Thoracic aorta (tissue), 2 donors: Measurements from ENCODE around the gene IGF2. TPM values are rescaled to one million over a fixed set of nuclear protein-coding genes. Genes with fewer than 3 reads are reported as not detected.

Experiments
- ATAC-seq: fragments of 150-250 bp; one replicate; pipeline ENCODE4 v1.8.0; 2017; ENCODE audit warnings: low read depth; ENCODE audit not compliant: insufficient number of reproducible peaks, low FRiP score
- DNase-seq: peaks from one replicate; pipeline ENCODE4 v3.0.0-alpha.2; 2020; ENCODE audit warnings: low spot score
- H3K27ac ChIP-seq, 2 donors: fragments of 200-600 bp; sonication (generic); 1 replicate in 1 of 2; 2 replicates in 1 of 2; pipeline ENCODE4 v1.5.1; 2016; ENCODE audit warnings: mild to moderate bottlenecking in 2 of 2, moderate library complexity in 2 of 2
- H3K27me3 ChIP-seq: fragments of 200-600 bp; sonication (generic); replicated peaks from 2 replicates; pipeline ENCODE4 v1.6.0; 2016; ENCODE audit warnings: mild to moderate bottlenecking; ENCODE audit not compliant: insufficient read depth
- H3K36me3 ChIP-seq: fragments of 200-600 bp; sonication (generic); one replicate; pipeline ENCODE4 v1.5.1; 2016
- H3K4me1 ChIP-seq, 2 donors: fragments of 200-600 bp; sonication (generic); 1 replicate in 1 of 2; 2 replicates in 1 of 2; pipeline versions ENCODE4 v1.5.1 to v1.6.0; 2016; ENCODE audit warnings: low read depth in 2 of 2, mild to moderate bottlenecking in 1 of 2; ENCODE audit not compliant: control insufficient read depth in 1 of 2
- H3K4me3 ChIP-seq: fragments of 200-600 bp; sonication (generic); 2 replicates; pipeline ENCODE4 v1.5.1; 2016; ENCODE audit warnings: mild to moderate bottlenecking
- H3K9me3 ChIP-seq: fragments of 200-600 bp; sonication (generic); 2 replicates; pipeline ENCODE4 v1.5.1; 2016
- CTCF ChIP-seq: fragments of 200-600 bp; sonication (generic); IDR thresholded peaks from one replicate; pipeline ENCODE4 v1.5.1; 2019; ENCODE audit warnings: antibody characterized with exemption
- total RNA-seq, 2 donors: library from RNA; depleted of rRNA; stranded (reverse); fragments of >200 nt; gene quantifications; one replicate each; pipeline versions ENCODE4 v1.1.0 to v1.2.3, GENCODE V29; 2016

The IGF2 gene
- total RNA-seq, 2 donors from 2014 or later = 31.7 to 39.4 TPM

DNA sequence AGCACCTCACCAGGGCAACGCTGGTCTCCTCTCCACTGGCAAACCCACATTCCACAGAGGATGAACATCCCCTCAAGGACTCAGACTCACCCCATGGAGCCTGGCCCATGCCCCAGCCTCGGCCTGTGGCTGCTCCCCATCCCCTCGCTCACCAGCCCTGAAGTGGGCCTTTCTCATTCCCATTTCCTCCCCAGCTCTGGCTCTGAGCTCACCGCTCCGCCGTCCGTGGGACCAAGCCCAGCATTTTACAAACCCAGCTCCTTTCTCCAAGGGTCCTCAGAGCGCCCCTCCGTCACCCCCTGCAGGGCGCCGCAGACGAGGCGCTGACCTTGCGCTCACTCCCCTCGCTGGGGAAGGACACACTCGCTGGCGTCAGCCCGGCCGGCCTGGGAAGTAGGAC lies 6.9 kb upstream of the IGF2 start:
- ATAC-seq (no peak), DNase-seq (no peak)
- Histone ChIP-seq H3K27me3 (peaks cover 16% of the 10 kb centered on the region), H3K4me3 (no peak overlapping the region), H3K36me3 (no peaks in the 10 kb centered on the region), H3K27ac (no peak overlapping the region), H3K4me1 (peaks cover 0 to 6% of the 10 kb centered on the region in 2 donors), H3K9me3 (no peaks in the 10 kb centered on the region)
- TF ChIP-seq CTCF = no peak

- no peak for ATAC-seq
- Histone ChIP-seq H3K27ac (no peak overlapping the region), H3K36me3 (no peaks in the 10 kb centered on the region), H3K4me1 (peaks cover 6 to 12% of the 10 kb centered on the region in 2 donors), H3K4me3 (no peak overlapping the region), H3K27me3 (peaks cover 16% of the 10 kb centered on the region), H3K9me3 (no peaks in the 10 kb centered on the region)
- TF ChIP-seq CTCF = no peak
- DNase-seq = no peak
Measured at GRCh38 chr11:2144544-2145248, 5.5 kb upstream of the IGF2 start.

- TF ChIP-seq CTCF = no peak
- Histone ChIP-seq H3K4me1 (peaks cover 6 to 14% of the 10 kb centered on the region in 2 donors), H3K27ac (no peak overlapping the region), H3K36me3 (no peaks in the 10 kb centered on the region), H3K4me3 (no peak overlapping the region), H3K9me3 (no peaks in the 10 kb centered on the region), H3K27me3 (peaks cover 16% of the 10 kb centered on the region)
- no peak for DNase-seq
- ATAC-seq = no peak
Measured at GRCh38 chr11:2143799-2144543, 4.8 kb upstream of the IGF2 start.

DNA sequence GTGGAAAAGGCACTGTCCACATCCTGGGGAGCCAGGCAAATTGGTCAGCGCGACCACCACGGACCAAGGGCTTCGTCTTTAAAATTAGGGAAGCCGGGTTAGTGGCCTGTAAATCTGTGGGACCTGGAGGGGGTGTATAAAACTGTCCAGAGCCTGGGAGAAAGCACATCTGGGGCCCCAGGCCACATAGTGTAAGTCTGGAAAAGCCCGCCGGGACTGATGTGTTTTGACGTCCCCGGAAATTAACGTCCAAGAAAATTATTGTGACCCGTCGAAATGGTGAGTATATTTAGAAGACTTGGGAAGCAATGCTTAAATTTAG lies 4.2 kb upstream of the IGF2 start:
- H3K27ac ChIP-seq = no peak overlapping the region
- H3K4me3 ChIP-seq = no peak overlapping the region
- H3K27me3 ChIP-seq = peaks cover 16% of the 10 kb centered on the region
- no peak for ATAC-seq
- H3K9me3 ChIP-seq = no peaks in the 10 kb centered on the region
- H3K4me1 ChIP-seq = peaks cover 6 to 14% of the 10 kb centered on the region in 2 donors
- no peaks in the 10 kb centered on the region for H3K36me3 ChIP-seq
- no peak for DNase-seq
- no peak for TF ChIP-seq CTCF

- Histone ChIP-seq H3K4me1 (peaks cover 6 to 20% of the 10 kb centered on the region in 2 donors), H3K4me3 (no peak overlapping the region), H3K27ac (no peak overlapping the region), H3K36me3 (no peaks in the 10 kb centered on the region), H3K27me3 (peaks cover 16% of the 10 kb centered on the region), H3K9me3 (no peaks in the 10 kb centered on the region)
- TF ChIP-seq CTCF = no peak
- ATAC-seq = no peak
- DNase-seq = no peak
Measured at GRCh38 chr11:2142762-2143202, 3.6 kb upstream of the IGF2 start.
